Activated T-helper 1 cell treated with Interleukin-2 at 50 U/mL for 16 hours (primary cell): ENCODE results near the gene RASGRF2.

Source experiments
- DNase-seq: peaks from one replicate; pipeline ENCODE4 v3.0.0-alpha.2; 2020; ENCODE audit warnings: low read depth

The RASGRF2 gene

DNA sequence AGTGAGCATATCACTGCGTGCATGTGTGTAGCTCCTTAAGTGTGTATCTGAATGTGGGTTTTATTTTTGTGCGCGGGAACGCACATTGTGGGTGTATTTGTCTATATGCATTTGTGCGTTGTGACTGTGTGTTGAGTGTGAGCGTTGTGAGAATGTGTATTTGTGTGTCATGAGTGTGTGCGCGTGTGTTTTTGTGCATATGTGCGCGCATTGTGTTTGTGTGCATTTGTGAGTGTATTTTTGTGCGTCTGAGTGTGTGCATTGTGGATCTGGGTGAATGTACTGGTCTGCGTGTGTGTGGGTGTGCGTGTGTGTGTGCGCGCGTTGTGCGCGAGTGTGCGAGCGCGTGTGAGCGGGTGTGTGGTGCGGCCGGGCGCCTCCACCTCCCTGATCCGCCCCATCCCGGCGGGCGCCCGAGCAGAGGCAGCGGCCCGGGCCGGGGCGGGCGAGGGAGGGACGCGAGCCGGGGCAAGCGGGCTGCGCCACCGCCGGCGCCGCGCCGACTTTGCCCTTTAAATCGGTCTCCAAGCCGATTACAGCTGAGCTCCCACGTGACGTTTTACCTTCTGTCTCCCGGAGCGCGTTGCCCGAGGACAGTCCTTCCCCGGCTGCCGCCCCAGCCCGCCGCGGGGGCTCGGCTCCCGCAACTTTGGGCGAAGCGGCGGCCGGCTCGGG is at the start of gene RASGRF2:
Gene RASGRF2 (plus strand): TSS at position 596 of the 675 bp plus-strand sequence. CDS start 376 bp downstream, outside the sequence.
- peak; percentile 38 for DNase-seq

DNA sequence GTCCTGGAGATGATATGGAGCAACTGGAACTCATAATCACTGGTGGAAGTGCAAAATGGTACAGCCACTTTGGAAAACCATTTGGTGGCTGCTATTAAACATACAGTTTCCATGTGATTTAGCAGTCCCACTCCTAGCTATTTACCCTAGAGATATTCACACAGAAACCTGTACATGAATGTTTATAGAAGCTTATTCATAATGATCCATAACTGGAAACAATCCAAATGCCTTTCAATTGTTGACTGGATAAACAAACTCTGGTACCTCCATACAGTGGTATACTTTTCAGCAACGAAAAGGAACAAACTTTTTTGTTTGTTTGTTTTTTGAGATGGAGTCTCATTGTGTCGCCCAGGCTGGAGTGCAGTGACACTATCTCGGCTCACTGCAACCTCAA is 47.7 kb upstream of the RASGRF2 start:
- DNase-seq = no peak

GRCh38 chr5:80915716-80916115 is 44.4 kb upstream of the RASGRF2 start:
- DNase-seq = no peak

- no peak for DNase-seq
Measured at GRCh38 chr5:80916676-80917075, 43.5 kb upstream of the RASGRF2 start.

- DNase-seq = no peak
Measured at GRCh38 chr5:80917631-80918030, 42.5 kb upstream of the RASGRF2 start.

- DNase-seq = no peak
Measured at GRCh38 chr5:80919678-80920196, 40.4 kb upstream of the RASGRF2 start.

- no peak for DNase-seq
Measured at GRCh38 chr5:80920333-80920732, 39.8 kb upstream of the RASGRF2 start.

GRCh38 chr5:80921026-80921425 is 39.1 kb upstream of the RASGRF2 start:
- no peak for DNase-seq

DNA sequence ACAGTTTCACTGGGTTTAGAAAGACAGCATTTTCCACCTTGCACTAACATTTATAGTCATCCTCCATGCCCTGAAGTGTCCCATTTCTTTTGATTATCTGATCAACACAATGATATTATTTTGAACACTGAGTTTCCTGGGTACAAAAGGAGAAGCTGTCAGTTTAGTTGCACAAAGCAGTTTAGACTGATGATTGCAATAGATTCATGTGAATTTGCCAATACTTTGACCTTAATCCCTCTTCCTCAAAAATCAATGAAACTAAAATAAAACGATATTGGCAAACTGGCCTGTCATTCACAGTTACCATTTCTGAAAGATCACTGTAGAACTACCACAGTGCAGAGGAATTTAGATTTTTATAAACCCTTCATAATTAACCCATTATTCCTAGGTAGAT is 34.2 kb upstream of the RASGRF2 start:
- no peak for DNase-seq

DNA sequence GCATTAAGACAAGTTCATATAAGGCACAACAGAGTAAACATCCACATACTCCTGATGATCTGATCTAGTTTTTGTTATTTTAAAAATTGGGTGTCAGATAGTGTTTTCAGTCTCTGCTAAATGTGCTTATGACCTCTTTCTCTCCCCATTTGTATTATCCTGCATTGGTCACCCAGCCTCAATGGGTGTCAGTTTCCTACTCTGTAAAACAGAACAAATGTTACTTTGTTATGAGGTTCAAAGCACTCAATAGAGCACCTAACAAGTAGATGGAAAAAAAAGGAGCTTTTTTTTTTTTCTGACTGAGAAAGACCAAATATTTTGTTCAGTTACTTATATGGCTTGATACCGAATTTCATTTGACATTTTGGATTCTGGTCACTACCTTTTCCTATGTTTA is 33.6 kb upstream of the RASGRF2 start:
- no peak for DNase-seq

DNA sequence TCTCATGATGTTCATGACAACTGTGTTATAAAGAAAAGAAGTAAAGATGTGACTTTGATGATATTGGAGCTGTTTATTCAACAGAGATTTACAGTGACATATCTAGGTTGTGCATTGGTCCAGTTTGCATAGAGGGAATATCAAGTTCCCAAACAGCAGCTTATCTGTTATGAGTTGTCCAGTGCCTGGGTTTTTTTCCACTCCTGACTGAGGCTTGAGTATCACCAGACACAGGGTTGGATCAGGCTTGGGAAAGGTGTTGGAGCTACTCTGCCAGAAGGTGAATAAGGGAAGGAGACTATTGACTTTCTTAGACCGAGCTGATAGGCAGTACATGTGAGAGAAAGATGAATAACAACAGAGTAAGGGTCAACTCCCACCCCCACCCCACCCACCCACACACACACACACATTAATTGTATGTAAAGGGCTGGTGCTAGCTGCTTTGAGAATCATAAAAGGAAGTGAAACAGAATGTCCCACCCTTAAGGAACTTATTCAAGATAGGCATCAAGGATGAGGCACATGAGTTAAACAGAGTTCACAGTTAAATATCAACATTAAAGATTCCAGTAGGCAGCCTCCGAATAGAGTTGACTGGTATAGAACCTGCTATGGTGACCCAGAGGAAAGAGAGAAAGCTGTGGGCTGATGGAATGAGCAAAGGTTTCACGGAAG is 33.0 kb upstream of the RASGRF2 start:
- DNase-seq = no peak

- no peak for DNase-seq
Measured at GRCh38 chr5:80928073-80928472, 32.1 kb upstream of the RASGRF2 start.

GRCh38 chr5:80930940-80931339 is 29.2 kb upstream of the RASGRF2 start:
- DNase-seq = no peak

- DNase-seq = no peak
Measured at GRCh38 chr5:80931411-80931810, 28.8 kb upstream of the RASGRF2 start.

DNA sequence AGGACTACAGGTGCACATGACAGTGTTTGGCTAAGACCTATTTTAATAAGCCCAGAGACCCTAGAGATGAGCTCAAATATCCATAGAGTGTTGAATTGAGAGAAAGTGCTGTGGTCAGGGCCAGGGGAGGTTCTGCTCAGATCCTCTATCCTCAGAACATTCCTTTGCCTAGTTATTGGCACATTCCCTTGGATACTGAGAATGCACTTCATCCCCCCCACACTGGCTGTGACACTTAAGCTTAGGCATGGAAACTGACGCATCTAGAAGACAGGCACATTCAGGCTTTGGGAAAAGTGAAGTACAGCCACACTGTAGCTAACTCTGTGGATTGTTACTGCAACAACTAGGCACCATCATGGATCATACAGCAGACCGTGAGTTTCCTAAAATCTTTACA is 27.1 kb upstream of the RASGRF2 start:
- no peak for DNase-seq

GRCh38 chr5:80934751-80935150 is 25.4 kb upstream of the RASGRF2 start:
- DNase-seq = no peak

DNA sequence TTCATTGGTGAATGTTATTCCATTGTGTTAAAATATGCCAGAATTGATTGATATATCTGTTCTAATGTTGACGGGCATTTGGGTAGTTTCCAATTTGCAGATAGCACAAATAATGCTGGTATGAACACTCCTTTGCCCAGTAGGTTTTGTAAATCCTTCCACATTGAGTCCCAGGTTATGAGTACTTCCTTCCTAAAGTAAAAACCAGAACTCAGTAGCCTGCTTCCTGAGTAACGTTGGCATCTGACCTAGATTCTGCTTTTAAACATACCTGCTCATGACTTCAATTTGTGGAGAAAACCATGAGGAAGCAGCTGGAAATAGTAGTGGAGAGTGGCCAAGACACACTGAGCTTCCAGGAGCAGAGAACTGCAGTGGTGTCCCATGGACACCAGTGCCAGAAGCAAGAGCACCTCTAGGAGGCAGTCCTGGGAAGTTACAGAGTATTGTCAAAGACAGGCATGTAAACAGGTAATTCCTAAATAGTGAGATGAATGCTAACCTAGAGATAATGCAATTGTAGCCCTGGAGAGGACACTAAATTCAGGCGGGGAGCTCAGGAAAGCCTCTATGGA is 24.3 kb upstream of the RASGRF2 start:
- DNase-seq = no peak

GRCh38 chr5:80936881-80937280 is 23.3 kb upstream of the RASGRF2 start:
- no peak for DNase-seq

DNA sequence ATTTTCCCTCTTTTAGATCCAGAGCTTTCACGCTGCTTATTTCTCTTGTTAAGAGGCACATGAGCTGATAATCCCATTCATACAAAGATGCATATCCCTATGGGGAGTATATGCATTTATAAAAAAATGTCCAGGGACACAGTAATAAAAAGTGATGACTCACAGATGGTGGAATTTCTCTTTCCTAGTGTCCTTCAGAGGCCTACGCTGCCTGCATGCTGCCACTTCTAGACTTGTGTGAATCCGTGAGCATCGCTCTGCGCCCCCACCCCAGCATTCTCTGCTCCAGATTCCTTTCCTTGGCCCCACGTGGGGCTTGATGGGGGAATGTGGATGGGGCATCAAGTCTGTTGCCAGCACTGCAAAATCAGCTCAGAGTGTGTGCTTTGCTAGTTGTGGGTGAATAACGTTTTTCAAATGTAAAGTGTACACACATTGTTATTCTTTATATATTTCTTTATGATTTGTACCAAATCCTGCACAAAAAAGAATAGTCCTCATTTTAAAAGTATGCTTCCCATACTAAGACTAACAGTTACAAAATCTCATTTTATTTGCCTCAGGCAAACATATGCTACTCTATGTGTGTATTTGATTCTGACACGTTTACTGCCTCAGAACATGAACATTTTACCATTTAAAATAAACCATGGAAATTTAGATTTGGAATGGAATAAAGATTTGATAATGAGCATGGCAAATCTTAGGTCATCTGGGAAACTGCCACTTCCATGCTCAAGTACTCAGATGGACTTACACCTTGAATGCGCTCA is 22.4 kb upstream of the RASGRF2 start:
- no peak for DNase-seq

- DNase-seq = no peak
Measured at GRCh38 chr5:80941496-80941895, 18.7 kb upstream of the RASGRF2 start.

- DNase-seq = no peak
Measured at GRCh38 chr5:80951366-80951765, 8.8 kb upstream of the RASGRF2 start.

DNA sequence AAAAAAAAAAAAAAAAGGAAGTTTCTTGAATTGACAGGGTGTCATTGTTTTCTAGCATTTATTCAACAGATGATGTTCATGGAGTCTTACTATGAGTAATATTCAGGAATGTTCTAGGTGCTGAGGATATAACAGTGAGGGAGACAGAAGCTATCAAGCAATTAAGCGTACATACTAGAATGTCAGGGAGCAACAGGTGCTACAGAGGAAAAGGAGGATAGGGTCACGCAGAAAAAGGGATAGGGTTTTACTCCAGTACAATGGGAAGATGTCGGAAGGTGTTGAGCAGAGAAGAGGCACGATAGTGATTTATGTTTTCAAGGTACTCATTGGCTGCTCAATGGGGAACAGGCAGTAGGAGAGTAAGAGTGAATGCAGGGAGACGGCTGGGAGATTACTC is 6.6 kb upstream of the RASGRF2 start:
- no peak for DNase-seq
